Central memory CD4-positive, alpha-beta T cell (primary cell): ENCODE data around the gene CTDSPL2.
"Not testable (repeated sequence)": the region's sequence is repeated elsewhere in the genome, so short reads cannot be mapped to it uniquely, and the experiment has no call there.

Source experiments
- DNase-seq: peaks from one replicate; pipeline ENCODE4 v3.0.0; 2022
- total RNA-seq, 3 experiments: gene quantifications; one replicate each; lab custom pipeline; 2026; lab: John Stamatoyannopoulos, UW

CTDSPL2 gene
- total RNA-seq = 73.3 to 103 (median 88.7) reads per million in 3 experiments

- peak; percentile 95 for DNase-seq
These were observed at the start of gene CTDSPL2 for GRCh38 chr15:44426975-44427755. CTDSPL2 (plus strand) TSS chr15:44427629; CDS start chr15:44459015, 31,386 bp downstream.

DNA sequence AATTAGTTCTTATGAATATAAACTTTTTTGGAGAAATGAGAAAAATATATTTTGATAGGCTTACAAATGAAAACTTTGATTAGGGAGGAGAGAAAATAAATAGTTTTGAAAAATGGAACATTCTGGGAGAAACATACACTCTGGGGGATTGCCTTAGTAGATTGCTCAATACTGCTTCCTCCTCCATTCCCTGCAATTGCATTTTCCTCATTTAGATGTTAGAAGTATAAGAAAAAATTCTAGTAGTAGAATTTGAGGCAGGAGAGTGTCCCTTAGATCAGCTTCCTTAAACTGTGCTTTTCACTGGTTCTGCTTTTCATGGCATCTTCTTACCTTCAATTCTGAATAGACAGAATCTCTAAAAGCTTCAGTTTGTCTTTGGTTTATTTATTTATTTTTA is 46.2 kb upstream of the CTDSPL2 start:
- DNase-seq = no peak

DNA sequence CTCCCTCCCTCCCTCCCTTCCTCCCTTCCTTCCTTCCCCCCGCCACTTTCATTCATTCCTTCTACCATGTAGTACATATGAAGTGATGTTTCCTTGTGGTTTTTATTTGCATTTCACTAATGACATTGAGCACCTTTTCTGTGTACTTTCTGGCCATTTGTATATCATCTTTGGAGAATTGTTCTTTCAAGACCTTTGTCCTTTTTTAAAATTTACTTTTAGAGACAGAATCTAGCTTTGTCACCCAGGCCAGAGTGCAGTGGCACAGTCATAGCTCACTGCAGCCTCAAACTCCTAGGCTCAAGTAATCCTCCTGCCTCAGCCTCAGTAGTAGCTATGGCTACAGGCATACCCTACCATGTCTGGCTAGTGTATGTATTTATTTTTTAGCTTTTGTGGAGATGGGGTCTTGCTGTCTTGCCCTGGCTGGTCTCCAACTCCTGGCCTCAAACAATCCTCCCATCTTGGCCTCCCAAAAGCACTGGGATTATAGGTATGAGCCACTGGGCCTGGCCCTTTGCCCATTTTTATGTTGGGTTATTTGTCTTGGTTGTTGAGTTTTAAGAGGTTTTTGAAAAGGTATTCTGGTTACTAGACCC is 42.0 kb upstream of the CTDSPL2 start:
- DNase-seq = no peak

DNA sequence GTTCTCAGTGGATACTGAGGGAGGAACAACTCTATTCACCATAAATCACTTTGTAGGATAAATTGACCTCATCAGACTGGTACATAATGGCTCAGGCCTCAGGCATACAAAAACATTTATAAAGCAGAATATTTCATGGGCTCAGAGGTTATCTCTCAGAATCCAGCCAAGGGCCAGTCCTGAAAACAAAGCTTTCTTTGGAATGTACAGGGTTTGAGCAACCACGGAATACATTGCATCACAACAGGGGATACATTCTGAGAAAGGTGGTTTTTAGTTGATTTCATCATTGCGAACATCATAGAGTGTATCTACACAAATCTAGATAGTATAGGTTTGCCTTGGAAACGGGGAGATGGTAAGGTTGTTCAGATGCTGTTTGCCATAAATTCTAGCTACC is 33.4 kb upstream of the CTDSPL2 start:
- DNase-seq = no peak

- no peak for DNase-seq
These were observed 32.9 kb upstream of the CTDSPL2 start for GRCh38 chr15:44394562-44394961.

- no peak for DNase-seq
These were observed 29.6 kb upstream of the CTDSPL2 start for GRCh38 chr15:44397869-44398268.

GRCh38 chr15:44414001-44414400 is 13.4 kb upstream of the CTDSPL2 start:
- no peak for DNase-seq

DNA sequence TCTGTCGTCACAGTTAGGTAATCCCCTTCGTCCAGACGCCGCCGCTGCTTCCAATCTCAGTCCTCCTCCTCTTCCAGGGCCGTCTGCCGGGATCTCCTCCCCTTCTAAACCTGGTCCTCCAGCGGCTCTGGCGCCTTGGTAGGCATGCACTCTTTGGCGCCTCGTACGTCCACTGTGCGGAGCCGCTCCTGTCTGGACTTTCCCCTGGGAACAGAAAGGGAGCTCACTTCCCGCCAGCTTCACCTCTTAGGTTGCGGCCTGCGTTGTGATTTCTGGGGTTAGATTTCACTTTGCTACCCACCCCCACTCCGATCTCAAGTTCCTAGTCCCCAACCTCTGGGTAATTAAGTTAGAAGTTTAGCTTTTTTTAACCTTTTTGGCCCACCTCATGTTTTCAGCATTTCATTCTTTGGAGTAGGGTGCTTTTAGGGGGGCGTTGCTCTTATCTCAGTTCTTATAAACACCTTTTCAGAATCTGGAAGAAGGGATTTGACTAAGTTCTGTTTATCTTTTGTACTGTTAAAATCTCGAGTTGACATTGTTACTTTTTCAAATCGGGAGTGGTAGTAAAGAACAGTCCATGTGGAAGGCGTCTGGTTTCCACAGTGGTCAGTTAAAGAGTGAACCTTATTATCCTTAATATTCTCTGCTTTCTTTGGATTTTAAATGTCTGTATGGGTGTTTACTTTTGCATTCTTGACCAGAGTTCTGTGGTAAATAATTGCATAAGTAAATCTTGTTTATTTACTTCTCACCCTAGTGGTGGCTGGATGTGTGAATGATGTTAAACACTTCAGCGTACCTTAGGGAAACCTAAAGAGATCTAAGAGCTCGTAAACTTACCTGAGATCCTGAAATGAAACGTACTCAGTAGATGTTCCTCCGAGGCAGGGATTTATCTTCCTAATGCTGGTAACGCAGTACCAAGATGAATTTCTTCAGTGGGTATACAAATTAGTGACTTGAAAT is 611 bp downstream of the CTDSPL2 start:
- DNase-seq = peak; percentile 8

DNA sequence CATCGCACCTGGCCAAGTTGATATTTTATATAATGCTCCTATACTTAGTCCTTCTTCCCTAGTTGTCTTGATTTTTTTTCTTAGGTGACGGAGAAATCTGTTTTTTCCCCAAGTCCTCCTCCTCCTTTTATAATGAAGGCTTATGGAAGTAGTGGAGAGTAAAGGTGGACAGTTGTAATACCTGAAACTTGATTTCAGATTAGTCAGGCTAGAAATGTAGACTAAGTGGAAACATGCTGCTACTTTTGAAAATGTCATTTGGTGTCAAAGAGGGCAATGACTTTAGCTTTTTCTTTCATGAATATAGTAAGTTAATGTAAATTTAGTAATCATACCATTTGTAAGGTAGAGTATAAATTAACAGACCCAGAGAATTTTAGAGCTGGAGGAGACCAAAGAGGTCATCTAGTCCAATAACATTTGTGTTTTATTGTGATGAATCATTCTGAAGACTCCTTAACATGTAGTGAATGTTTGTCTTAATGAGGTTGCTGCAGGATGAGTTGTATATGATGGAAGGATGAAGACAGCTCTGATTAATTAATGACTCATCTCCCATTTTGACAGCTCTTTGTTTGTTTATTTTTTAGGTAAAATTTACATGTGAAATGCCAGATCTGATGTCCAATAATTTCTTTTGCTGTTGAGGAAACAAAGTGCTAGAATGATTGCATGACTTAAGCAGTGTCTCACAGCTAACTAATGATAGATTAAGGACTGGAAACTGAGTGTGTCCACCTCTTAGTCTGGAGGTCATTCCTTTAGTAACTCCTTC is 8.7 kb downstream of the CTDSPL2 start:
- no peak for DNase-seq

DNA sequence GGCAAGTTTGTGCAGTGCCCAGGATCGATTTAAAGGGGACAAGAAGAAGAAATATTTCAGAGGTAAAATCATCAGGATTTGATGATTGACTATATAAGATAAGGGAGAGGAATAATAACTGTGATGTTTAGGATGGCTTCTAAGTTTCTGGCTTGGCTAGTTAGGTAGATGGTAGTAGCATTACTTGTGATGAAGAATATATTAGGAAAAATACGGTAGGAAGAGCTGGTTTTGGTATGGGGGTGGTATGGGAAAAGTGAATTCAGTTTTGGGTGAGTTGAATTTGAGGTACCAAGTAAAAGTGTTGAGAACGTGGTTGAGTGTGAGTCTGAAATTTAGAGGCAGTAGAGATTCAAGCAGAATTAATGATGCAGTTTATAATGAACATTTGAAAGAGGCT is 11.0 kb downstream of the CTDSPL2 start:
- DNase-seq = no peak

DNA sequence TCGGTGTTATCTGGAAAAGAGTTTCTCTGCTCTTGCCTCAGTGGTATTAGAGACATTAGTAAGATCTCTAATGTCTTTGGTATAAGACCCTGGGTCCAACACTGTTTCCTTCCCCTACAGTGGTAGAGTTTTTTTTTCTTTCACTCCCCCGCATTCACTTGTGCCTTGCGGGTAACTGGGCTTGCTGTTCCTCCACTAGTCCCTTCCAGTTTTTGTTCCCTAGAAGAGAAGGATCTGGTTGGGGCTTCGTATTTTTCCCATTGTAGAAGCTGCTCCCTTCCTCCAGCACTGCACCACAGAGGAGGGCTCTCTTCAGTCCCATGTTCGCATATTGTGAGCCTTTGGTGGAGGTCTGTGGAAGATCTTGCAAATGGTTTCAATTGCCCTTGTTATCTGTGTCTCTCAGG is 13.7 kb downstream of the CTDSPL2 start:
- DNase-seq = no peak

DNA sequence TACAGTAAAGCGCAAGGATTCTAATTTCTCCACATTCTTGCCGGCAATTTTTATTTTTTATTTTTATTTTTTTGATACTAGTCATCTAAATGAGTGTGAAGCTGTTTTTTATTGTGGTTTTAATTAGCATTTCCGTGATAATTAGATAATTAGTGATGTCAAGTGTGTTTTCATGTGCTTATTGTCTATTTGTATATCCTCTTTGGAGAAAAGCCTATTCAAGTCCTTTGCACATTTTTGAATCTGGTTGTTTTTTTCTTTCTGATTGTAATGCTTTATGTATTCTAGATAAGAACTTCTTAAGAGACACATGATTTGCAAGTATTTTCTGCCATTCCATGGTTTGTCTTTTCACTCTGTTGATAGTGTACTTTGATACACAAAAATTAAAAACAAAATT is 16.1 kb downstream of the CTDSPL2 start:
- no peak for DNase-seq

GRCh38 chr15:44447772-44448376 is 20.4 kb downstream of the CTDSPL2 start:
- DNase-seq = no peak

GRCh38 chr15:44450172-44450571 is 22.7 kb downstream of the CTDSPL2 start:
- no peak for DNase-seq

DNA sequence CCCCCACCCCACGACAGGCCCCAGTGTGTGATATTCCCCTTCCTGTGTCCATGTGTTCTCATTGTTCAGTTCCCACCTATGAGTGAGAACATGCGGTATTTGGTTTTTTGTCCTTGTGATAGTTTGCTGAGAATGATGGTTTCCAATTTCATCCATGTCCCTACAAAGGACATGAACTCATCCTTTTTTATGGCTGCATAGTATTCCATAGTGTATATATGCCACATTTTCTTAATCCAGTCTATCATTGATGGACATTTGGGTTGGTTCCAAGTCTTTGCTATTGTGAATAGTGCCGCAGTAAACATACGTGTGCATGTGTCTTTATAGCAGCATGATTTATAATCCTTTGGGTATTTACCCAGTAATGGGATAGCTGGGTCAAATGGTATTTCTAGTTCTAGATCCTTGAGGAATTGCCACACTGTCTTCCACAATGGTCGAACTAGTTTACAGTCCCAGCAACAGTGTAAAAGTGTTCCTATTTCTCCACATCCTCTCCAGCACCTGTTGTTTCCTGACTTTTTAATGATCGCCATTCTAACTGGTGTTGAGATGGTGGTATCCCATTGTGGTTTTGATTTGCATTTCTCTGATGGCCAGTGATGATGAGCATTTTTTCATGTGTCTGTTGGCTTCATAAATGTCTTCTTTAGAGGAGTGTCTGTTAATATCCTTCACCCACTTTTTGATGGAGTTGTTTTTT is 26.3 kb downstream of the CTDSPL2 start:
- not testable (repeated sequence) for DNase-seq

DNA sequence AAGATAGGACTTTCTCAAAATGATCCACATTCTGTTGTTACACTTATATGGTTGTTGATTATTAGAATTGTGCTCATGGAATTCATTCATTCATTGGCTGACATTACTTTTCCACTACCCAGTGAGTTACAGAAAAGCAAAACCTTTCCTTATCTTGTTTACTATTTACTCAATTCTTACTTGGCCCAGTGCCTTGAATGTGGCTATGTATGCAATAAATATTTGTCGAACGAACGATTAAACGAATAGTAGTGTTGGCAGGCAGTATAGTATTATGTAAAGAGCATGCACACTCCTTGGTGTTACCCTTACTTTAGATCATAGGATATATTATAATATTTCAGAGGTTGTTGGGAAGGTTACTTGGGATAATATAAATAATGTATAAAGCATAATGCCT is 31.0 kb downstream of the CTDSPL2 start:
- DNase-seq = no peak

DNA sequence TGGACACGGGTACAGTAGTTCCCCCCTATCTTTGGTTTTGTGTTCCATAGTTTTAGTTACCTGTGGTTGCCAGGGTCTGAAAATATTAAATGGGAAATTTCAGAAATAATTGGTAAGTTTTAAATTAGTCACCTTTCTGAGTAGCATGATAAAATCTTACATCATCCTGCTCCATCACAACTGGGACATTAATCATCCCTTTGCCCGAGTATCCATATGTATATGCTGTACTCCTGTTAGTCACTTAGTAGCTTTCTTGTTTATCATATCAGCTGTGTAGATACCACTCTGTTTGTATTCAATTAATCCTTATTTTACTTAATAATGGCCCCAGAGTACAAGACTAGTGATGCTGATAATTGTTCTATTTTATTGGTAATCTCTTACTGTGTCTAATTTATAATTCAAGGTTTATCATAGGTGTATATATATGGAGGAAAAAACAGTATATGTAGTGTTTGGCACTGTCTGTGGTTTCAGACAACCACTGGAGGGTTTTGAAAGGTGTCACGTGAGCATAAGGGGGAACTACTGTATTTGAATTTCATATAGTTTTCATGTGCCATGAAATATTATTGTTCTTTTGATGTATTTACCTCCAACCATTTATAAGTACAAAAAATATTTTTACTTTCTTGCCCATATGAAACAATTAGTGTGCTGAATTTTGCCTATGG is 41.4 kb downstream of the CTDSPL2 start:
- DNase-seq = no peak

- no peak for DNase-seq
These were observed 44.5 kb downstream of the CTDSPL2 start for GRCh38 chr15:44471885-44472455.

- DNase-seq = no peak
These were observed 51.9 kb downstream of the CTDSPL2 start for GRCh38 chr15:44479343-44479742.

- no peak for DNase-seq
These were observed 54.7 kb downstream of the CTDSPL2 start for GRCh38 chr15:44482090-44482489.
